ENCODE measurements around the gene GBP3. TPM values are rescaled to one million over a fixed set of nuclear protein-coding genes. Genes with fewer than 3 reads are reported as not detected.
A peak's percentile ranks its signal among the peaks of the same experiment; 100 is the strongest.
"Not testable (repeated sequence)": the region's sequence is repeated elsewhere in the genome, so short reads cannot be mapped to it uniquely, and the experiment has no call there.

Gene GBP3
- total RNA-seq, 1 donor from 2014 or later = 20.5 TPM

DNA sequence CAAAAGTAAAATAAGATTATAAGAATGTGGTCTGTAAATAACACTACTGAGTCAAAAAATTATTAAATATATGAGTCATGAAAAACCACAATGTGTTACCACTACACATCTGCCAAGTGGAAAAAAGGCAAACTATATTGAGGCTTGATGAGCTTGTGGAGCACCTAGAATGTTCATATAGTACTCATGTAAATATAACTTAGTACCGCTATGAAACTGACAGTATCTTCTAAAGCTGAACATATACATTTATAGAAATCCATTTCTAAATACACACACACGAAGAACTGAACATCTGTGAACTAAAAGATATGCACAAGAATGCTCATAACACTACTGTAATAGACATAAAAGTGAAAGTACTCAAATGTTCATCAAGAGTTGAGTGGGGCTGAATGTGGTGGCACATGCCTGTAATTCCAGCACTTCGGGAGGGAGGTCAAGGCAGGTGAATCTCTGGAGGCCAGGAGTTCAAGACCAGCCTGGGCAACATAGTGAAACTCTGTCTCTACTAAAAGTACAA lies 18.5 kb upstream of the GBP3 start:
- DNase-seq (ENCODE audit: low read depth) = peak; percentile 56

DNA sequence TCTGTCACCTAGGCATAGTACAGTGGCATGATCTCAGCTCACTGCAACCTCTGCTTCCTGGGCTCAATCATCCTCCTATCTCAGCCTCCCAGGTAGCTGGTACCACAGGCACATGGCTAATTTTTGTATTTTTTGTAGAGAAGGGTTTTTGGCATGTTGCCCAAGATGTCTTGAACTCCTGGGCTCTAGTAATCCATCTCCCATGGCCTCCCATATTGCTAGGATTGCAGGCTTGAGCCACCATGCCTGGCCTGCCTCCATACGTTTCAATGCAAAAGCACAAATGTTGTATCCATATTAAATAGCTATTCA lies 17.6 kb upstream of the GBP3 start:
- peak; percentile 10 for DNase-seq (ENCODE audit: low read depth)

DNA sequence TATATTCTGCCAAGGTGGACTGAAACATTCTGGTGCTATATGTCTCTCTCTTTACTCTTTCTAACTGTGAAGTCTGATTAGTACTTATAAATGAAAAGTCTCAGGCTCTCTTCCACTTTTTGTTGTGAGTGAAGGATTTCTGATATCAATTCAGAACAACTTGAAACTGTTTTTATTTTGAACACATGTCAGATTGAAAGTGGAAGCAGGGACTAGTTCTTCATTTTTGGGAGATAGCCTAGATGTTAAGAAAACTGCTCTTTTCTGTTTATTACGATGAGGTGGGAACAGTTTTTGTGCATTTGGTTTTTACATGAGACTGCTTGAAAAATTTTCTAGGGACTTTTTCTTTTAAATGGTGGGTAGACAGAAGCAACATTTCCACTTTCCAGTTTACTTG lies 14.5 kb upstream of the GBP3 start:
- no peak for DNase-seq (ENCODE audit: low read depth)

DNA sequence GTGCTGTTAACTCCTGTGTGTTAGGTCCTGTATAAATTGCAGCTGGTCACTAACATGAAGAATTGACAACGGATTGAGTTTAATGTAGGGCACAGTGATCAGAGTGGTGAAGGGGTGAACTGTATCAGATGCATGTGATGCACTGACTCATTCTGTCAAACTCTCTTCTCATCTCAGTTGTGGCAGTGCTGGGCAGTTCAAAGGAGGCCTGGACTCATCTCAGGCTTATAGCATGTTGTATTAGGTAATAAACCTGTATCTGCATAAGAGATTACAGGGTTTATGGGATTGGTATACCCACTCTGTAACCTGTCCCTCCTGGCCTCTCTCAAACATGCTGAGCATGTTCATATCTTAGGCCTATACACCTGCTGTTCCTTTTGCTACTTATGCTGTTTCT lies 12.4 kb upstream of the GBP3 start:
- no peak for DNase-seq (ENCODE audit: low read depth)

DNA sequence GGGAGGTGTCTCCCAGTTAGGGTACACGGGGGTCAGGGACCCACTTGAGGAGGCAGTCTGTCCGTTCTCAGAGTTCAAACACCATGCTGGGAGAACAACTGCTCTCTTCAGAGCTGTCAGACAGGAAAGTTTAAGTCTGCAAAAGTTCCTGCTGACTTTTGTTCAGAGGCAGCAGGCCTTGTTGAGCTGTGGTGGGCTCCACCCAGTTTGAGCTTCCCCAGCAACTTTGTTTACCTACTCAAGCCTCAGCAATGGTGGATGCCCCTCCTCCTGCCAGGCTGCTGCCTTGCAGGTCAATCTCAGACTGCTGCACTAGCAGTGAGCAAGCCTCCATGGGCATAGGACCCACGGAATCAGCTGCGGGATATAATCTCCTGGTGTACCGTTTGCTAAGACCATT lies 11.3 kb upstream of the GBP3 start:
- DNase-seq (ENCODE audit: low read depth) = not testable (repeated sequence)

DNA sequence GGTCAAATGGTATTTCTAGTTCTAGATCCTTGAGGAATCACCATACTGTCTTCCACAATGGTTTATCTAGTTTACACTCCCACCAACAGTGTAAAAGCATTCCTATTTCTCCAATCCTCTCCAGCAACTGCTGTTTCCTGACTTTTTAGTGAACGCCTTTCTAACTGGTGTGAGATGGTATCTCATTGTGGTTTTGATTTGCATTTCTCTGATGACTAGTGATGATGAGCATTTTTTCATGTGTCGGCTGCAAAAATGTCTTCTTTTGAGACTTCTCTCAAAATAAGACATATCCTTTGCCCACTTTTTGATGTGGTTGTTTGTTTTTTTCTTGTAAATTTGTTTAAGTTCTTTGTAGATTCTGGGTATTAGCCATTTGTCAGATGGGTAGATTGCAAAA lies 6.4 kb upstream of the GBP3 start:
- peak; percentile 14 for DNase-seq (ENCODE audit: low read depth)

DNA sequence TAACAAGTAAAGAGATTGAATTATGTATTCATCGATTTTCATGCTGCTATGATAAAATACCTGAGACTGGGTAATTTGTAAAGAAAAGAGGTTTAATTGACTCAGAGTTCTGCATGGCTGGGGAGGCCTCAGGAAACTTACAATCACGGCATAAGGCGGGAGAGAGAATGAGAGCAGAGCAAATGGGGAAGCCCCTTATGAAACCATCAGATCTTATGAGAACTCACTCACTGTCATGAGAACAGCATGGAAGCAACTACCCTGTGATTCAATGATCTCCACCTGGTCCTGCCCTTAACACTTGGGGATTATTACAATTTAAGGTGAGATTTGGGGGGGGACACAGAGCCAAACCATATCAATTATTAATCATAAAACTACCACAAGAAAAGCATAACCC lies 3.3 kb upstream of the GBP3 start:
- no peak for DNase-seq (ENCODE audit: low read depth)

DNA sequence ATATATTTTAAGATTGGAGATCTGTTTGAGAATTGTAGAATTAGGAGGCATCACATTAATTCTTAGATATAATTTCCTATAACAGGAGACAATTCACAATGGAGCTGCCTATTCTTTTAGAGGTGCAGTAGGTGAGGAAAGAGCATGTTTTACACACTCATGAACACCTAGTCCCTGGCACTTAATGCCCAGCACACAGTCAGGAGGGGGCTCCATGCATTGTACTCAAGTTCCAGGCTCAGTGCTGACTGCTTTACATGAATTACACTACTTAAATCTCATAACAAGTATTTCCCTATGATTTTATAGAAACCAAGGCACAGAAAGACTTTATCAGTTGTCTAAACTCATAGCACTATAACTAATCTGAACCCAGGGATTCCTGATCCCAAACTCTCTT lies 360 bp upstream of the GBP3 start:
- DNase-seq (ENCODE audit: low read depth) = no peak

DNA sequence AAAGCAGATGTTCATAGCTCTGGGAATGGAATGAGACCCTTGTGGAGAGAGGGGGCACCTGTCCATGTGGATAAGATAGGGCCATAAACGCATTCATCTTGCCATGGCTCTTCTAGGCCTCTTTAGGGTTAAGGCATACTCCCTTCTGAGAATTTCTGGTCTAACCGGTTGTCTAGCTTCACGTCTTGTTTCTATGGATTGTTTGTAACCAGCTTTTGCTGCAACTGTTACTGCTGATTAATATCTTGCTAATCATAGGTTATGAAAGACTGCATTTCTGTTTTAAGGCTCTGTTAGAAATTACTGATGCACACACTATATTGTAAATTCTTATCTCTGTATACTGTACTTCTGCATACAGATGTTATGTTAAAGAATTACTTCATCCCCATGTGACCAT lies 4.3 kb downstream of the GBP3 start:
- not testable (repeated sequence) for DNase-seq (ENCODE audit: low read depth)

DNA sequence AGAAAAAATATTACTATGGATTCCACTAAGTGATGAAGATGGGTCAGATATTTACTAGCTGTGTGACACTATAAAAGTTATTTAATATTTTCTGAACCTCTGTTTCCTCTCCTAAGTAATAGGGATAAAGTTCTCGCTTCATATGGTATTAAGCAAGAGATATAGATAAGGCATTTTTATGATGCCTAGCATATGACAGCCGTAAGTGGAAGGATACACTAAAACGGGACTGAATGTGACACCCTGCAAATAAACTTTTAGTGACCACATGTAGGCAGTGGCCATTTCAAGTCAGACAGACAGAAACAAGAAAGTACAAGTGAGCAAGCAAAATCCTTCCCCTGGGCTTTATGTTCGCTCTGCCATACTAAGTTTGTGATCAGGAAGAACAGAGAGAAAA lies 14.2 kb downstream of the GBP3 start:
- no peak for DNase-seq (ENCODE audit: low read depth)

DNA sequence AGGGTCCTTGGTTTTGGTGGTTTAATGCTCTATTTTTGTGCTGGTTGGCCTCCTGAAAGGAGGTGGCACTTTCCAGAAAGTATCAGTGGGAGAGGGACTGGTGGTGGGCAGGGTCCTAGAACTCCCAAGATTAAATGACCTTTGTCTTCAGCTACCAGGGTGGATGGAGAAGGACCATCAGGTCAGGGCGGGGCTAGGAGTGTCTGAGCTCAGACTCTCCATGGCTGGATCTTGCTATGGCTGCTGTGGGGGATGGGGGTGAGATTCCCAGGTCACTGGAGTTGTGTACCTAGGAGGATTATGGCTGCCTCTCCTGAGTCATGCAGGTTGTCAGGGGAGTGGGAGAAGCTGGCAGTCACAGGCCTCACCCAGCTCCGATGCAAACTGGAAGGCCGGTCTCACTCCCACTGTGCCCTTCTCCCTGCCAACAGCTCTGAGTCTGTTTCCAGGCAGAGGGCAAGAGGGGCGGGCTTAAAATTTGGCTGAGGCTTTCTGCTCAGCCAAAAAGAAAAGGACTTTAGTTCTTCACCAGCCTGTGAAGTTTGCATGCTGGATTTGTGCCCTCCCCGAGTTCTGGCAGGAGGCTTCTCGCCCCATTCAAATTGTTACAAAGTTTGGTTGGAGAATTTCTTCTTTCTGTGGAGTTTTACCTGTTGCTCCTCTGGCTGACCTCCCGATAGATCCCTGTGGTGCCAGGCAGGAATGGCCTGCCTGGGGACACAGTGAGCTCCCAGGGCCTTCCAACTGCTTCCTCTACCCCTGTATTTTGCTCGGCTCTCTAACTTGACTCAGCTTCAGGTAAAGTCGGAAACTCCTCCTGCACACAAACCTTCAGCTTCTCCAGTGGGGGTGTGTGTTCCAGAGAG lies 17.1 kb downstream of the GBP3 start:
- DNase-seq (ENCODE audit: low read depth) = no peak

DNA sequence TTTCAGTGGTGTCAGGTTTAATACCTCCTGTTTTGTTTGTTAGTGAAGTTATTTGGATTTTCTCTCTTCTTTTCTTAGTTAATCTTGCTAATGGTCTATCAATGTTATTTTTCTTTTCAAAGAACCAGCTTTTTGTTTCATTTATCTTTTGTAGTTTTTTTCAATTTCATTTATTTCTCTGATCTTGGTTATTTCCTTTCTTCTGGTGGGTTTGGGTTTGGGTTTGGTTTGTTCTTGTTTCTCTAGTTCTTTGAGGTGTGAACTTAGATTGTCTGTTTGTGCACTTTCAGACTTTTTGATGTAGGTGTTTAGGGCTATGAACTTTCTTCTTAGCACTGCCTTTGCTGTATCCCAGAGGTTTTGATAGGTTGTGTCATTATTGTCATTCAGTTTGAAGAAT lies 20.5 kb downstream of the GBP3 start:
- not testable (repeated sequence) for DNase-seq (ENCODE audit: low read depth)

DNA sequence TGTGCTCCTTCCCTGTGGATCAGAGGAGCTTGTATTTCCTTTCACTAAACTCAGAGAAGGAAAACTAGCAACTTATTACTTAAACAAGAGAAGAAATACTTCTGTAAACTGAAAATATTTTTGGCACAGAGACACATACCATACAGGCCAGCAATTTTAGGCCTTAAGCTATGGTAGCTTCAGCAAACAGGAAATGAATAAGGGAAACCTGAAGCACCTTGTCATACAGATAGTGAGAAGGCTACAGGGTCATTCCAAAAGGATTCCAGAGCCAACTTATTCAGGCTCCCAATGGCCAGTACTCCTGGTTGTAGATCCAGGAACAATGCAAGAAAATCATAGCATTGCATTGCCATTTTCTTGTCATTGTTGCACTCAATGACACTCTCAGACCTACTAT lies 21.2 kb downstream of the GBP3 start:
- DNase-seq (ENCODE audit: low read depth) = no peak

DNA sequence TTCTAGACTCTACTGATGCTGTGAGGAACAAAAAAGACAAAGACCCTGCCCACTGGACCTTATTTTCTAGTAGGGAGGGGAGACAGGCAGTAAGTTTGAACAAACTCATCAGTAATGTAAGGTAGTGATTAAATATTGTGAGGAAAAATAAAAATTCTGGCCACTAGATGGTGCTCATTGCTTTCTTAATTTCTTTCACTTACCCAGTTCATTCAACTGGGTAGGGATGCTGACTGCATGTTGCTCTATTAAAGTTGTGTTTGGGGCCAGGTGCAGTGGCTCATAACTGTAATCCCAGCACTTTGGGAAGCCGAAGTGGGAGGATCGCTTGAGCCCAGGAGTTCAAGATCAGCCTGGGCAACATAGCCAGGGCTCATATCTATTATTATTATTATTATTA lies 23.9 kb downstream of the GBP3 start:
- DNase-seq (ENCODE audit: low read depth) = peak; percentile 82

DNA sequence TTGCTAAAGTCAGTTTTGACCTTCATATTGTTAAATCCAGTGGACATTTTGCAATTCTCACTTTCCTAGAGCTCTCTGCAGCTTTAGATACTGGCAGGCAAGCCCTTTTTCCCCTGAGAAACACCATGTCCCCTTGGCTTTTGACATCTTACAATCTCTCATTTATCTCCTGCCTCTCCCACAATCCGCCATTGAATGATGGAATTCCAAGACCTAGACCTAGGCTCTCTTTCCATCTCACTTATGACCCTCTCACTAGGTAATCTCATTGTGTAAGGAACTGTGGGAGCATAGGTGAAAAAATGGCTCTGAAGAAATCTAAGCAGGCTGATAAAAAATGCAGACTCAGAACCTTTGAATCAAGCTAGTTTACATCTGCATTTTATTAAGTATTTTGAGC lies 32.2 kb downstream of the GBP3 start:
- DNase-seq (ENCODE audit: low read depth) = no peak

DNA sequence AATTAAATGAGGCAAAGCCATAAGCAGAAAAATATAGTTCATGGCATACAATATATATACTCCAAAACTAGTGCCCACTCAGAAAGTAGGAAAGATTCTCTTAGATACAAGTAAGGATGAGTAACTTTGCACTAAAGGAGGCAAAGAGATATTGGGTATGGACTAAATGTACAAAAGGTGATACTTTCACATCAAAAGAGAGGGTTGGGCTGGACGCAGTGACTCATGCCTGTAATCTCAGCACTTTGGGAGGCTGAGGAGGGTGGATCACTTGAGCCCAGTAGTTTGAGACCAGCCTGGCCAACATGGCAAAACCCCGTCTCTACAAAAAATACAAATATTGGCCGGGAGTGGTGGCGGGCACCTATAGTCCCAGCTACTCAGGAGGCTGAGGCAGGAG lies 37.0 kb downstream of the GBP3 start:
- DNase-seq (ENCODE audit: low read depth) = no peak

DNA sequence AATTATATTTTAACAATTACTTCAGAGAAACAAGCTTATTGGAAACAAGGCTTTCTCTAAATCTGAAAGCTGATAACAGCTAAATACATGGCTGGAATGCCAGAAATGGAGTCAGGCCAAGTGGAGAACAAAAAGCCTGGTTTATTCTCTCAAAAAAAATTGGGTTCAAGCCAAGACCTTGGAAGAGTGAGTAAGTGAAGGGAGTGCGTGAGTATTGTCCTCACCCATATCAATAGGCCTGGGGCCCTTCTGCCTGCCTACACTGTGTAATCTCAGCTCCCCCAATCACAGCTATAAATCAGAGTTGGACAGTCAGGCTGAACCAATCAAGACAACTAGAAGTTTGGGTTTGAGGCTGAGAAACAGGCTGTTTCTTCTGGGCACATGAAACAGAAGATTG lies 37.6 kb downstream of the GBP3 start:
- DNase-seq (ENCODE audit: low read depth) = peak; percentile 77

DNA sequence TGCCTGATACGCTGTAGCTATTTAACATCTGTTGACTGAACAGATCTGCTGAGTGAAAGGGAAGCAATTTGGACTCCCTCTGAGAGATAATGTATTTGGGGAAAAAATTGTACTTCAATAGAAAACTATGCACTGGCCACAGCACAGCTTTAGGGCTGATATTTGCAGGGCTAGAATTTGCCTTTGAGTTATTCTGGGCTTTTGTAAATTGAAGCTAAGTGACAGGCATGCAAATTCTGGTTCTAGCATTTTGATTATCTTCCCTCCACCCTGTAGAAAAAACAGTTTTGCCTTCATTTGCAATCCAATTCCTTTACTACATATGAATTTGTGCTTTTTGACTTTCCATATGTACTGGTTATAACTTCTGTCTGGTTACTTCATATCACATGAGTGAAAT lies 38.1 kb downstream of the GBP3 start:
- no peak for DNase-seq (ENCODE audit: low read depth)

DNA sequence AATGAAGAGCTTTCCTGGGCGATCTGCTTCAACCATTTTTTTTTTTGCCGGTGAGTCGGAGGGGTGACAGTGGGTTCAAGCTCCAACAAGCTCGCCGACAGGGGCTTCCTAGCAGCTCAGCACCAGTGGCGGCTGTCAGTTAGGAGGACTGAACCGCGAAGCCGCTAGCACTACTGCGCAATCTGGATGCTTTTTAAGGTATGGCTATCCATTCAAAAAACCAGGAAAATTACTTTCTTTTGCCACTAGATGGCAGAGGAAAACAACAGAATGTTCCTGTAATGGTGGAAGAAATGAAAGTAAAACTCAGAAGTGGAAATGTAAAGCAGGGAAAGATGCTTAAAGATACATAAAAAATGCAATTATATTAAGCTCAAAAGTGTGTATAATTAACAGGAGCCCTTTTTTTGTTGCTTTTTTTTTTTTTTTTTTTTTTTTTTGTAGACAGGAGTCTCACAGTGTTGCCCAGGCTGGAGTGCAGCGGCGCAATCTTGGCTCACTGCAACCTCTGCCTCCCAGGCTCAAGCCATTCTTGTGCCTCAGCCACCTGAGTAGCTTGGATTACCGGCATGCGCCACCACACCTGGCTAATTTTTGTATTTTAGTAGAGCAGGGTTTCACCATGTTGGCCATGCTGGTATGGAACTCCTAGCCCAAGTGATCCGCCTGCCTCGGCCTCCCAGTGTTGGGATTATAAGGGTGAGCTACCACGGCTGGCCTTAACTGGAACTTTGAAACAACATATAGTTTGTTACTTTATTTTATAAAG lies 38.7 kb downstream of the GBP3 start:
- DNase-seq (ENCODE audit: low read depth) = peak; percentile 56

DNA sequence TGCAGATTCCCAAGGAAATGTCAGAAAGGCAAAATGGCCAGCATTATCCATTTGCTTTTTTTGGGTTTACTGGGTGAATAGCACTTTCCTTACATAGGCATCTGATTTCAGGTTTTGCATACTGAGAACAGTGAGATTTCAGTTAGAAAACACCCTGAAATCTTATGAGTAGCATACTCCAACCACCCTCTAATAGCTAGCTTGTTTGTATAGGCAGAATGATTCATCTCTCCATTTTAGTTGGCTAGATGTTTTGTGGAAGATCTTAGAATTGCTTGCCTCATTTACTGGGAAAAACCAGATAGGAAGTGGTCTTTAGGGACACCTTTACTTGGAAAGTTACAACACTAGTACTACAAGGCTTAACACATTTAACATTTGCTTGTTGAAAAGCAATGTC lies 40.6 kb downstream of the GBP3 start:
- no peak for DNase-seq (ENCODE audit: low read depth)

DNA sequence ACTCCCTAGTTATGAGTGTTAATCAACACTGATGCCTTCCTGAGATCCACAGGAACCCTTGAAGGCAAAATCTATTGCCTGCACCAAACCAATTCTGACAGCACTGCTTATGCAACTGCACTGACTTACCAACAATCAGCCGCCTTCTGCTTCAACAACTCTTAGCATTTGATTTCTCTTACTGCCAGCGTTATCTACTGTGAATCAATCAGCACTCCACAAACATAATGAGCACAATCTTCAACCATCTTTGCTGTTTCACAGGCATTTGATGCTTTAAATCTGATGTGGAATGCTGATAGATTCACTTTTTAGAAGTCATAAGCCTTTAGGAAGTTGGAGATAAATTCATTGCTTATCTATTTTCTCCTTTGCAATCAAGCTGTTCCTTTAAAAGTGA lies 41.2 kb downstream of the GBP3 start:
- DNase-seq (ENCODE audit: low read depth) = not testable (repeated sequence)

DNA sequence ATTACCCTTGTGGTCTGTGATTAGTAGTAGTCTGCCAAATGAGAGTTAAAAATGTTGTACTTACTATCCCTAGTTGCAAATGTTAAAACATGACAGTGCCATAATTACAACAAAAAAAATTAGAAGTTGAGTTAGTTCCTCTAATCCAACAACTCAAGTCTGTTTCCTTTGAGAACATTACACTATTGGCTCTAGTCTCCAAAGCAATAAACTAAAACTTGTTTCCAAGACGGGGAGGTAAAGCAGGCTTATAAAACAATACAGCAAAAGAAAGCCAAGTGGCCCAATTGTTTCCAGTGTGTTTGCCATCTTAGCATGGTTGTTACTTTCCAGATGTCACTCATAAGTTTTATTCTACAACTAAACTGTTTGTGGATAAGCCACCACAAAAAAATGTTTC lies 41.8 kb downstream of the GBP3 start:
- DNase-seq (ENCODE audit: low read depth) = no peak

DNA sequence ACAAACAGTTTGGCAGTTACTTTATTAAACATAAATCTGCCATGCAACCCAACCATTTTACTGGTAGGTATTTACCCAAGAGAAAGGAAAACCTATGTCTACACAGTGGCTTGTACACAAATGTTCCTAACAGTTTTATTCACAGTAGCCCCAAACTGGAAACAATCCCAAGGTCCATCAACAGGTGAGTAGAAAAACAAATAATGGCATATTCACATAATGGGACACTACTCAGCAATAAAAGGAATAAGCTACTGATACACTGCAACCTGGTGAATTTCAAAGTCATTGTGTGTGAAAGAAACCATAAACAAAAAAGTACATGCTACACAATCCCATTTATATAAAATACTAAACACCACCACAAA lies 42.9 kb downstream of the GBP3 start:
- no peak for DNase-seq (ENCODE audit: low read depth)
